SK-N-SH treated with all-trans-retinoic acid at 6 μM for 48 hours (cell line): Measurements from ENCODE around the gene HES5.

Experiments used
- ATAC-seq: fragments of 200-7000 bp; cut with Tn5 transposase; 3 replicates; pipeline ENCODE4 v1.9.1; 2020; ENCODE audit warnings: mild to moderate bottlenecking, moderate library complexity
- ARNTL ChIP-seq: fragments of 450-650 bp; formaldehyde crosslinking; IDR thresholded peaks from 2 replicates; pipeline ENCODE4 v1.5.0; 2020; ENCODE audit warnings: low read depth, mild to moderate bottlenecking, moderate library complexity, borderline replicate concordance
- BACH2 ChIP-seq: fragments of 250-450 bp; sonication (Bioruptor Pico); IDR thresholded peaks from 2 replicates; pipeline ENCODE4 v1.9.0; 2021; ENCODE audit warnings: mild to moderate bottlenecking, borderline replicate concordance
- CREB5 ChIP-seq: fragments of 250-450 bp; sonication (Bioruptor Pico); IDR thresholded peaks from 2 replicates; pipeline ENCODE4 v1.5.1; 2020; ENCODE audit warnings: low read depth, mild to moderate bottlenecking, moderate library complexity
- CSDC2 ChIP-seq: fragments of 250-450 bp; sonication (Bioruptor Pico); IDR thresholded peaks from 2 replicates; pipeline ENCODE4 v1.5.0; 2020; ENCODE audit warnings: mild to moderate bottlenecking, moderate library complexity
- CSRNP3 ChIP-seq: fragments of 250-450 bp; sonication (Bioruptor Pico); IDR thresholded peaks from 2 replicates; pipeline ENCODE4 v1.5.1; 2021; ENCODE audit warnings: mild to moderate bottlenecking, moderate library complexity
- ESRRG ChIP-seq: fragments of 250-450 bp; sonication (Bioruptor Pico); IDR thresholded peaks from 2 replicates; pipeline ENCODE4 v1.6.1; 2021; ENCODE audit warnings: mild to moderate bottlenecking
- ISL1 ChIP-seq: fragments of 250-450 bp; sonication (Bioruptor Pico); IDR thresholded peaks from 2 replicates; pipeline ENCODE4 v2.1.2; 2022; ENCODE audit warnings: mild to moderate bottlenecking, moderate library complexity
- OSR1 ChIP-seq: fragments of 250-450 bp; sonication (Bioruptor Pico); IDR thresholded peaks from 2 replicates; pipeline ENCODE4 v1.8.0; 2022; ENCODE audit warnings: moderate library complexity, mild to moderate bottlenecking, inconsistent platforms
- PATZ1 ChIP-seq: fragments of 250-450 bp; sonication (Bioruptor Pico); IDR thresholded peaks from 2 replicates; pipeline ENCODE4 v1.8.0; 2020; ENCODE audit warnings: mild to moderate bottlenecking, moderate library complexity, borderline replicate concordance
- POU6F1 ChIP-seq: fragments of 250-450 bp; sonication (Bioruptor Pico); IDR thresholded peaks from 2 replicates; pipeline ENCODE4 v1.8.0; 2021; ENCODE audit warnings: low read depth, mild to moderate bottlenecking, moderate library complexity, borderline replicate concordance
- PPARA ChIP-seq: fragments of 250-450 bp; sonication (Bioruptor Pico); IDR thresholded peaks from 2 replicates; pipeline ENCODE4 v1.5.0; 2020; ENCODE audit warnings: mild to moderate bottlenecking, borderline replicate concordance
- RARB ChIP-seq: fragments of 250-450 bp; sonication (Bioruptor Pico); IDR thresholded peaks from 2 replicates; pipeline ENCODE4 v1.8.0; 2021; ENCODE audit warnings: mild to moderate bottlenecking, moderate library complexity
- SNAI2 ChIP-seq: fragments of 250-450 bp; sonication (Bioruptor Pico); IDR thresholded peaks from 2 replicates; pipeline ENCODE4 v1.5.0; 2020; ENCODE audit warnings: mild to moderate bottlenecking, moderate library complexity
- TCF4 ChIP-seq: fragments of 250-450 bp; sonication (Bioruptor Pico); IDR thresholded peaks from 2 replicates; pipeline ENCODE4 v1.8.0; 2021; ENCODE audit warnings: mild to moderate bottlenecking, moderate library complexity, borderline replicate concordance
- TOX ChIP-seq: fragments of 250-450 bp; sonication (Bioruptor Pico); IDR thresholded peaks from 2 replicates; pipeline ENCODE4 v1.8.0; 2021; ENCODE audit warnings: mild to moderate bottlenecking, moderate library complexity, borderline replicate concordance
- TSHZ2 ChIP-seq: fragments of 250-450 bp; sonication (Bioruptor Pico); IDR thresholded peaks from 2 replicates; pipeline ENCODE4 v1.5.0; 2020; ENCODE audit warnings: mild to moderate bottlenecking, moderate library complexity
- ZC3H10 ChIP-seq: fragments of 250-450 bp; sonication (Bioruptor Pico); IDR thresholded peaks from 2 replicates; pipeline ENCODE4 v1.5.1; 2021; ENCODE audit warnings: mild to moderate bottlenecking, moderate library complexity
- ZFP3 ChIP-seq: fragments of 250-450 bp; sonication (Bioruptor Pico); IDR thresholded peaks from 2 replicates; pipeline ENCODE4 v1.5.0; 2020; ENCODE audit warnings: mild to moderate bottlenecking, moderate library complexity
- ZFP30 ChIP-seq: fragments of 450-650 bp; formaldehyde crosslinking; IDR thresholded peaks from 2 replicates; pipeline ENCODE4 v1.5.0; 2022; ENCODE audit warnings: mild to moderate bottlenecking, moderate library complexity
- ZNF70 ChIP-seq: fragments of 450-650 bp; formaldehyde crosslinking; IDR thresholded peaks from 2 replicates; pipeline ENCODE4 v1.5.0; 2020; ENCODE audit warnings: mild to moderate bottlenecking, moderate library complexity
- ZNF8 ChIP-seq: fragments of 450-650 bp; formaldehyde crosslinking; IDR thresholded peaks from 2 replicates; pipeline ENCODE4 v1.5.0; 2020; ENCODE audit warnings: mild to moderate bottlenecking, moderate library complexity

Gene HES5

GRCh38 chr1:2489615-2490014 is 40.4 kb downstream of the HES5 start:
- no peak for ATAC-seq
- no peak for TF ChIP-seq TCF4 (CRISPR knock-in tag)
- TF ChIP-seq CSDC2 = no peak
- TF ChIP-seq SNAI2 (CRISPR knock-in tag) = no peak
- no peak for TF ChIP-seq CSRNP3 (CRISPR knock-in tag)
- TF ChIP-seq CREB5 (CRISPR knock-in tag) = no peak
- no peak for TF ChIP-seq BACH2 (CRISPR knock-in tag)
- TF ChIP-seq ZNF70 (CRISPR knock-in tag) = no peak
- no peak for TF ChIP-seq RARB
- no peak for TF ChIP-seq TSHZ2 (CRISPR knock-in tag)
- TF ChIP-seq ARNTL (CRISPR knock-in tag) = no peak
- TF ChIP-seq POU6F1 (CRISPR knock-in tag) = no peak
- no peak for TF ChIP-seq PPARA (CRISPR knock-in tag)
- no peak for TF ChIP-seq ZC3H10
- TF ChIP-seq ZFP30 (CRISPR knock-in tag) = no peak

- no peak for ATAC-seq
- no peak for TF ChIP-seq ZFP30 (CRISPR knock-in tag)
These were observed 41.4 kb downstream of the HES5 start for GRCh38 chr1:2488688-2489087.

GRCh38 chr1:2486558-2486957 is 43.5 kb downstream of the HES5 start:
- no peak for ATAC-seq
- TF ChIP-seq TCF4 (CRISPR knock-in tag) = no peak
- TF ChIP-seq ZC3H10 = no peak

- TF ChIP-seq PATZ1 (CRISPR knock-in tag) (no peak), SNAI2 (CRISPR knock-in tag) (no peak), OSR1 (no peak), ARNTL (CRISPR knock-in tag) (no peak), TOX (no peak), ESRRG (CRISPR knock-in tag) (no peak), PPARA (CRISPR knock-in tag) (no peak), TCF4 (CRISPR knock-in tag) (no peak), ZFP3 (no peak), CREB5 (CRISPR knock-in tag) (no peak), ISL1 (CRISPR knock-in tag) (no peak), ZNF8 (CRISPR knock-in tag) (no peak), POU6F1 (CRISPR knock-in tag) (no peak), ZNF70 (CRISPR knock-in tag) (no peak), ZFP30 (CRISPR knock-in tag) (no peak), RARB (no peak), CSDC2 (no peak), CSRNP3 (CRISPR knock-in tag) (no peak), BACH2 (CRISPR knock-in tag) (no peak)
- ATAC-seq = no peak
These were observed 44.0 kb downstream of the HES5 start for GRCh38 chr1:2486041-2486440.
